ENCODE measurements around the gene MISP. TPM values are rescaled to one million over a fixed set of nuclear protein-coding genes. Genes with fewer than 3 reads are reported as not detected.

MISP gene
- total and polyA plus RNA-seq, 10 of the 15 experiments (the other 5 are each of a cell fraction or from before 2014, with no cell fraction given) = not detected

DNA sequence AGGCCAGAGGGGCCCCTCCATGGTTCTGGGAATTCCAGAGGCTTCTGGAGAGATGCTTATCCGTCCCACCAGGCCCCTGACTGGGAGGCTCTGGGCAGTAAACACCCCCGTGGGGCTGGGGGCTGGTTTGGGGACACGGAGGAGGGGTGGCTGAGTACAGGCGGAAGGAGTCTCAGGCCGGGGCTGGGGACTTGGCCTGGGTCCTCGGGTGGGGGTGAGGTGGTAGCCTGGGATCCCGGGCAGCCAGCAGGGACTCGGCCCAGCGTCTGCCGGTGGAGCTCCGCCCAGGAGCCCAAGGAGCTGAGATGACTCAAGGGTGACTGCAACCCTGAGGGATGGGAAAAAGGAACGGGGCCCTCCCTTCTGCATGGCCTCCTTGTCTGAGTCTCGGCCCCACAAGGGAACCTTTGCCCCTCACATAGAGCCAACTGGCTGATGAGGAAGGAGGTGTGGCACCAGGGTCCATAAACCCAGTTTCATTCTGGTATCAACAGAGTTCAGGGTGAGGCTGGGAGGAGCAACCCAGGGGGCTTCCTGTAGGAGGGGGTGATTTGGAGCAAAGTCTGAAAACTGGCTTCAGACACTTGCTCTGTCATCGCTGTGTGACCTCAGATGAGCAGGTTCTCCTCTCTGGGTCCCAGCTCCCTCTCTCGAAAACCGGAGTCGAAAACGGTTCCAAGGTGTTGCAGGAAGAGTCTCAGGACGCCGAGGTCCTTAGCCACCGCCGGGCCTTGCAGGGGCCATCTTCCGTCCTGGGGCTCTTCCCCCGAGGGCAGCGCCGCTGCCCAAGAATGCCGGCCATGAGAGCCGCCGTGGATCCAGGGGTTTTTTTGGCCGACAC lies 809 bp downstream of the MISP start:
- H3K4me3 ChIP-seq = no peak overlapping the region
- BruUV-seq (replicated peaks) = no TSS peak
- no peak overlapping the region for H3K9ac ChIP-seq (ENCODE audit: control insufficient read depth, insufficient read depth, low read length)
- 68% methylated on average over 24 of the region's 30 CpGs for WGBS (ENCODE audit: insufficient coverage, insufficient replicate concordance, low lambda C conversion rate, missing lambda C conversion rate)
- no peaks in the 10 kb centered on the region for H3K27me3 ChIP-seq (replicated peaks in 1 of 2; ENCODE audit: control insufficient read depth in 2 of 2, insufficient read depth in 2 of 2, low read length in 1 of 2)
- in situ Hi-C loops (cut with MboI) = no loop called here
- ChIA-PET SMC1A (ENCODE audit: uncharacterized antibody, unreplicated experiment) (no interaction called here), POLR2A (no interaction called here), RAD21 (ENCODE audit: unreplicated experiment) (no interaction called here), CTCF (interaction anchor here (0.5 kb wide), 2 partner anchors 164 to 172 kb away, joined by 3 read pairs; no protein-coding TSS in a partner anchor)
- intact Hi-C loops (cut with micrococcal nuclease; ENCODE audit: unreplicated experiment) = no loop called here
- H3K4me1 ChIP-seq (ENCODE audit: control insufficient read depth, insufficient read depth, low read length) = no peaks in the 10 kb centered on the region
- H4K20me1 ChIP-seq (ENCODE audit: control insufficient read depth, insufficient read depth) = no peaks in the 10 kb centered on the region
- no peak for FAIRE-seq
- ATAC-seq = no peak
- TF ChIP-seq ZZZ3 (IDR thresholded peaks at IDR 0.05; ENCODE audit: control insufficient read depth, insufficient read length, low read depth) = no peak
- no peak for TF ChIP-seq POLR2AphosphoS2 (IDR thresholded peaks at IDR 0.05; ENCODE audit: low read depth, low read length)
- TF ChIP-seq HCFC1 (IDR thresholded peaks at IDR 0.05; ENCODE audit: low read length) = no peak
- TF ChIP-seq, protein P1, sequence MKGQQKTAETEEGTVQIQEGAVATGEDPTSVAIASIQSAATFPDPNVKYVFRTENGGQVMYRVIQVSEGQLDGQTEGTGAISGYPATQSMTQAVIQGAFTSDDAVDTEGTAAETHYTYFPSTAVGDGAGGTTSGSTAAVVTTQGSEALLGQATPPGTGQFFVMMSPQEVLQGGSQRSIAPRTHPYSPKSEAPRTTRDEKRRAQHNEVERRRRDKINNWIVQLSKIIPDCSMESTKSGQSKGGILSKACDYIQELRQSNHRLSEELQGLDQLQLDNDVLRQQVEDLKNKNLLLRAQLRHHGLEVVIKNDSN (IDR thresholded peaks at IDR 0.05; ENCODE audit: borderline replicate concordance, extremely low read length, insufficient read depth, low read depth, low read length) = no peak
- TF ChIP-seq SMAD5 (IDR thresholded peaks at IDR 0.05; ENCODE audit: low read depth) = no peak
- no peak for TF ChIP-seq TCF12 (IDR thresholded peaks at IDR 0.05; ENCODE audit: low read depth, low read length)
- TF ChIP-seq IKZF1 (conservative IDR thresholded peaks at IDR 0.05) = no peak
- TF ChIP-seq, protein P2, sequence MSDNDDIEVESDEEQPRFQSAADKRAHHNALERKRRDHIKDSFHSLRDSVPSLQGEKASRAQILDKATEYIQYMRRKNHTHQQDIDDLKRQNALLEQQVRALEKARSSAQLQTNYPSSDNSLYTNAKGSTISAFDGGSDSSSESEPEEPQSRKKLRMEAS (IDR thresholded peaks at IDR 0.05; ENCODE audit: low read depth, low read length) = no peak
- no peak for TF ChIP-seq MTA3 (IDR thresholded peaks at IDR 0.05; ENCODE audit: borderline replicate concordance, low read length)
- TF ChIP-seq MEF2B (IDR thresholded peaks at IDR 0.05; ENCODE audit: partially characterized antibody, poor library complexity, severe bottlenecking) = no peak
- TF ChIP-seq NBN (IDR thresholded peaks at IDR 0.05) = no peak
- no peak for TF ChIP-seq TAF1 (IDR thresholded peaks at IDR 0.05; ENCODE audit: borderline replicate concordance, low read depth, low read length)
- TF ChIP-seq GABPA (IDR thresholded peaks at IDR 0.05; ENCODE audit: low read depth) = no peak
- TF ChIP-seq PML (IDR thresholded peaks at IDR 0.05; ENCODE audit: low read length) = no peak
- no peak for TF ChIP-seq MYB (IDR thresholded peaks at IDR 0.05; ENCODE audit: borderline replicate concordance, low read depth, low read length)
- no peak for TF ChIP-seq JUNB (IDR thresholded peaks at IDR 0.05)
- no peak overlapping the region for H3K27ac ChIP-seq (ENCODE audit: control insufficient read depth, insufficient read depth)
- no peak for DNase-seq (ENCODE audit: low read depth, low spot score)
- H3K4me2 ChIP-seq (ENCODE audit: control insufficient read depth, insufficient read depth) = no peak overlapping the region
- H3K36me3 ChIP-seq (ENCODE audit: control insufficient read depth in 2 of 2, insufficient read depth in 2 of 2, low read length in 1 of 2) = no peaks in the 10 kb centered on the region
- H3K79me2 ChIP-seq (ENCODE audit: control insufficient read depth, insufficient read depth, low read length) = no peaks in the 10 kb centered on the region
- no peaks in the 10 kb centered on the region; the same call in 2 of the 3 replicates for H3K9me3 ChIP-seq (replicated peaks; ENCODE audit: control insufficient read depth, insufficient read depth, low read length)
- no peak overlapping the region for H2AFZ ChIP-seq (ENCODE audit: control insufficient read depth, low read depth, low read length)

All from GM12878 (cell line).